ENCODE data around the gene KCTD16.

KCTD16 gene

GRCh38 chr5:144166696-144167095 is 4.0 kb upstream of the KCTD16 start:
- no peak for DNase-seq (ENCODE audit: low read depth)

- DNase-seq (ENCODE audit: low read depth): no peak
Observed at GRCh38 chr5:144167998-144168397, 2.7 kb upstream of the KCTD16 start.

GRCh38 chr5:144169904-144170275 is 783 bp upstream of the KCTD16 start:
- no peak for DNase-seq (ENCODE audit: low read depth)

GRCh38 chr5:144173766-144174165 is 3.1 kb downstream of the KCTD16 start:
- no peak for DNase-seq (ENCODE audit: low read depth)

- no peak for DNase-seq (ENCODE audit: low read depth)
Observed at GRCh38 chr5:144177548-144177947, 6.9 kb downstream of the KCTD16 start.

GRCh38 chr5:144179226-144179625 is 8.6 kb downstream of the KCTD16 start:
- DNase-seq (ENCODE audit: low read depth): no peak

GRCh38 chr5:144183254-144183889 is 12.7 kb downstream of the KCTD16 start:
- no peak for DNase-seq (ENCODE audit: low read depth)

GRCh38 chr5:144187699-144188294 is 17.1 kb downstream of the KCTD16 start:
- DNase-seq (ENCODE audit: low read depth): no peak

- no peak for DNase-seq (ENCODE audit: low read depth)
Observed at GRCh38 chr5:144189800-144190429, 19.2 kb downstream of the KCTD16 start.

- no peak for DNase-seq (ENCODE audit: low read depth)
Observed at GRCh38 chr5:144191531-144191930, 20.9 kb downstream of the KCTD16 start.

- DNase-seq (ENCODE audit: low read depth): no peak
Observed at GRCh38 chr5:144191998-144192397, 21.3 kb downstream of the KCTD16 start.

- DNase-seq (ENCODE audit: low read depth): no peak
Observed at GRCh38 chr5:144192661-144193060, 22.0 kb downstream of the KCTD16 start.

GRCh38 chr5:144194144-144194543 is 23.5 kb downstream of the KCTD16 start:
- no peak for DNase-seq (ENCODE audit: low read depth)

GRCh38 chr5:144195448-144195847 is 24.8 kb downstream of the KCTD16 start:
- no peak for DNase-seq (ENCODE audit: low read depth)

GRCh38 chr5:144196612-144197011 is 25.9 kb downstream of the KCTD16 start:
- no peak for DNase-seq (ENCODE audit: low read depth)

GRCh38 chr5:144198386-144198785 is 27.7 kb downstream of the KCTD16 start:
- no peak for DNase-seq (ENCODE audit: low read depth)

GRCh38 chr5:144201588-144201987 is 30.9 kb downstream of the KCTD16 start:
- no peak for DNase-seq (ENCODE audit: low read depth)

- no peak for DNase-seq (ENCODE audit: low read depth)
Observed at GRCh38 chr5:144202072-144202471, 31.4 kb downstream of the KCTD16 start.

GRCh38 chr5:144202726-144203125 is 32.1 kb downstream of the KCTD16 start:
- DNase-seq (ENCODE audit: low read depth): no peak

- DNase-seq (ENCODE audit: low read depth): no peak
Observed at GRCh38 chr5:144203750-144204596, 33.3 kb downstream of the KCTD16 start.

- DNase-seq (ENCODE audit: low read depth): no peak
Observed at GRCh38 chr5:144205141-144205551, 34.5 kb downstream of the KCTD16 start.

- no peak for DNase-seq (ENCODE audit: low read depth)
Observed at GRCh38 chr5:144206141-144206540, 35.5 kb downstream of the KCTD16 start.
